Muscle of leg (tissue), 11 donors: ENCODE measurements around the gene TMC5. TPM values are rescaled to one million over a fixed set of nuclear protein-coding genes. Genes with fewer than 3 reads are reported as not detected.
A peak's percentile ranks its signal among the peaks of the same experiment; 100 is the strongest.

Experiments
- DNase-seq: peaks from one replicate; pipeline ENCODE4 v3.0.0; 2013
- H3K27ac ChIP-seq: one replicate; pipeline ENCODE4 v1.5.1; 2013; ENCODE audit warnings: mild to moderate bottlenecking, low read length, control low read depth
- H3K27me3 ChIP-seq: one replicate; pipeline ENCODE4 v1.6.1; 2013; ENCODE audit warnings: low read length; ENCODE audit not compliant: control insufficient read depth, insufficient read depth
- H3K36me3 ChIP-seq: one replicate; pipeline ENCODE4 v1.6.1; 2013; ENCODE audit warnings: low read length; ENCODE audit not compliant: control insufficient read depth, insufficient read depth
- H3K4me1 ChIP-seq: one replicate; pipeline ENCODE4 v1.6.1; 2013; ENCODE audit warnings: low read length; ENCODE audit not compliant: control insufficient read depth, insufficient read depth
- H3K4me3 ChIP-seq: one replicate; pipeline ENCODE4 v1.5.1; 2013; ENCODE audit warnings: low read length, control low read depth
- H3K9me3 ChIP-seq: replicated peaks from 2 replicates; pipeline ENCODE4 v1.6.1; 2013; ENCODE audit warnings: low read depth, low read length; ENCODE audit not compliant: control insufficient read depth
- WGBS: methylation state at CpG from one replicate; pipeline ENCODE4 v1.1.5; 2013; ENCODE audit warnings: missing lambda C conversion rate; ENCODE audit not compliant: insufficient coverage; 5-methylcytosine and 5-hydroxymethylcytosine counted together
- polyA plus RNA-seq, 8 donors: library from polyadenylated mRNA; unstranded; fragments of 120-200 nt; gene quantifications; one replicate each; pipeline versions ENCODE4 v1.2.1 to v1.2.3, GENCODE V29; 2013; ENCODE audit warnings: inconsistent platforms in 1 of 8, low replicate concordance in 1 of 8; ENCODE audit not compliant: insufficient read length in 8 of 8, insufficient read depth in 1 of 8
- total RNA-seq: library from RNA; stranded (reverse); fragments of 120-200 nt; gene quantifications from one replicate; pipeline ENCODE4 v1.2.4, GENCODE V29; 2013

TMC5 gene
- total and polyA plus RNA-seq, 9 donors = 0.04 to 4.2 (median 0.29) TPM; not detected in 1

DNA sequence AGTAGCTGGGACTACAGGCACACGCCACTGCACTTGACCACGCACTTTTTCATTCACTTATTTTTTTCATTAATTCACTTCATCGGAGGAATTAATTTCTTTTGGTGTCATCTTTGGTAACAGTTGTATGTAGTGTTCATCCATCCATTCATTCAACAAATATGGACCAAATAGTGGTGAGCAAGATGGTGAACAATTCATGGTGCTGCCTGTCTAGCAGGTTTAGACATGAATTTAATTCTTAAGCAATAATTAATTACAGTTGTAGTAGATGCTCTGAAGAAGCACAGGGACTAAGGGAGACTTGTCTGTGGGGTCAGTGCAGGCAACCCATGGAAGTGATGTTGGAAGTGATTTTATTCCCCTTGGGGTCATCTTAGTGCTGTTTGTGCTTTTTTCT, 81.8 kb downstream of the TMC5 start:
- no peak overlapping the region for H3K4me3 ChIP-seq
- H3K36me3 ChIP-seq = peaks cover 22% of the 10 kb centered on the region
- H3K9me3 ChIP-seq = no peaks in the 10 kb centered on the region
- H3K27ac ChIP-seq = no peak overlapping the region
- WGBS = no CpG with 5 or more reads among the region's 3 CpGs
- no peaks in the 10 kb centered on the region for H3K27me3 ChIP-seq
- no peak for DNase-seq
- no peaks in the 10 kb centered on the region for H3K4me1 ChIP-seq

GRCh38 chr16:19502395-19503131, 84.9 kb downstream of the TMC5 start:
- 80% methylated on average over 1 of the region's 3 CpGs for WGBS
- Histone ChIP-seq H3K9me3 (no peaks in the 10 kb centered on the region), H3K27me3 (no peaks in the 10 kb centered on the region), H3K27ac (no peak overlapping the region), H3K4me1 (no peaks in the 10 kb centered on the region), H3K4me3 (no peak overlapping the region), H3K36me3 (peaks cover 31% of the 10 kb centered on the region)
- DNase-seq = peak; percentile 84

- Histone ChIP-seq H3K4me1 (no peaks in the 10 kb centered on the region), H3K36me3 (peaks cover 35% of the 10 kb centered on the region), H3K27ac (no peak overlapping the region), H3K9me3 (no peaks in the 10 kb centered on the region), H3K4me3 (no peak overlapping the region), H3K27me3 (no peaks in the 10 kb centered on the region)
- 80% methylated on average over 2 of the region's 5 CpGs for WGBS
- no peak for DNase-seq
These were observed 85.9 kb downstream of the TMC5 start for GRCh38 chr16:19503461-19504075.

DNA sequence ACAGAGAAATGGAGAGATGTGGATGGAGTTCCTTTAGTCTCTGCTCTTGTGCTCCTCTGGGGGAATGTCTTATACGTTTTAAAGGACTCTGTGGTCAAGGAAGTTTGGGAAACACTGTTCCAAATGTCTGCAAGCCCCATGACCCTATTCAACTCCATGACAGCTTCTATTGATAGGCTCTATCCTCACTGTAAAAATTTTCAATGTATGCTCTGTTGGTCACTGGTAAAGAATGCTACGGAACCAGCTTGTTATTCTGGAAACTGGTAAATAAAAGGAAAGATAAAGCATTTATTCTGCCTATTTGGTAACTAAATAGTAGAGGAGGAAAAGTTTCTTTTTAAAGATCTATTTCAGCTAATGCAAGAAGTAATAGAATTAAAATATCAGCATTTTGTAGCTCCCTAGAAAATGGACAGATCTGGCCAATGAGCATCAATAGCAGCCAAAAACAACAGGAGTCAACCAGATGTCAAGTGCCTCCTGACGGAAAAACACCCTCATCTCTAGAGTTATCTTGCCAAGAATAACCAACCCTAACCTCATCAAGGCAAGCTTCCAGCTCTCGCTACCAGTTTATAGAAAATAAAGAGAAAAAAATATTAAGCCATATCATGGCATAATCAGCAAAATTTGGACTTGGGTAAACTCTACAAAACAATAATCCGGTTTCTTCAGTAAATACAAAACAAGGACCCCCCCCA, 88.1 kb downstream of the TMC5 start:
- H3K27me3 ChIP-seq = no peaks in the 10 kb centered on the region
- H3K9me3 ChIP-seq = no peaks in the 10 kb centered on the region
- H3K36me3 ChIP-seq = peaks cover 33% of the 10 kb centered on the region
- DNase-seq = no peak
- H3K4me3 ChIP-seq = no peak overlapping the region
- no CpG with 5 or more reads among the region's 5 CpGs for WGBS
- no peaks in the 10 kb centered on the region for H3K4me1 ChIP-seq
- H3K27ac ChIP-seq = no peak overlapping the region

- no peaks in the 10 kb centered on the region for H3K4me1 ChIP-seq
- no peak for DNase-seq
- no peak overlapping the region for H3K27ac ChIP-seq
- H3K27me3 ChIP-seq = no peaks in the 10 kb centered on the region
- no peak overlapping the region for H3K4me3 ChIP-seq
- peaks cover 29% of the 10 kb centered on the region for H3K36me3 ChIP-seq
- WGBS = no CpG with 5 or more reads among the region's 4 CpGs
- H3K9me3 ChIP-seq = no peaks in the 10 kb centered on the region
These were observed 89.3 kb downstream of the TMC5 start for GRCh38 chr16:19506965-19507364.

GRCh38 chr16:19507867-19508266, 90.2 kb downstream of the TMC5 start:
- no peaks in the 10 kb centered on the region for H3K4me1 ChIP-seq
- no peak for DNase-seq
- H3K27ac ChIP-seq = no peak overlapping the region
- H3K9me3 ChIP-seq = no peaks in the 10 kb centered on the region
- no peak overlapping the region for H3K4me3 ChIP-seq
- peaks cover 28% of the 10 kb centered on the region for H3K36me3 ChIP-seq
- no peaks in the 10 kb centered on the region for H3K27me3 ChIP-seq
- no CpG with 5 or more reads among the region's 2 CpGs for WGBS

DNA sequence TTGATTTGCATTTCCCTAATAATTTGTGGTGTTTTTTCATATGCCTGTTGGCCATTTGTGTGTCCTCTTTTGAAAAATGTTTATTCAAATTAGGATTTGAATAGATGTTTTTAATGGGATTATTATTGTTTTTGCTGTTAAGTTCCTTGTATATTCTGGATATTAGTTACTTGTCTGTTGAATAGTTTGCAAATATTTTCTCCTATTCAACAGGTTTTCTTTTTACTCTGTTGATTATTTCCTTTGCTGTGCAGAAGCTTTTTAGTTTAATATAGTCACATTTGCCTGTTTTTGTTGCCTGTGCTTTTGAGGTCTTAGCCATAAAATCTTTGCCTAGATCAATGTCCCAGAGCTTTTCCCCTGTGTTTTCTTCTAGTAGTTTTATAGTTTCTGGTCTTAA, 94.6 kb downstream of the TMC5 start:
- H3K27me3 ChIP-seq = no peaks in the 10 kb centered on the region
- no peaks in the 10 kb centered on the region for H3K9me3 ChIP-seq
- H3K36me3 ChIP-seq = peaks cover 7% of the 10 kb centered on the region
- no peak for DNase-seq
- H3K27ac ChIP-seq = no peak overlapping the region
- no peaks in the 10 kb centered on the region for H3K4me1 ChIP-seq
- no peak overlapping the region for H3K4me3 ChIP-seq

DNA sequence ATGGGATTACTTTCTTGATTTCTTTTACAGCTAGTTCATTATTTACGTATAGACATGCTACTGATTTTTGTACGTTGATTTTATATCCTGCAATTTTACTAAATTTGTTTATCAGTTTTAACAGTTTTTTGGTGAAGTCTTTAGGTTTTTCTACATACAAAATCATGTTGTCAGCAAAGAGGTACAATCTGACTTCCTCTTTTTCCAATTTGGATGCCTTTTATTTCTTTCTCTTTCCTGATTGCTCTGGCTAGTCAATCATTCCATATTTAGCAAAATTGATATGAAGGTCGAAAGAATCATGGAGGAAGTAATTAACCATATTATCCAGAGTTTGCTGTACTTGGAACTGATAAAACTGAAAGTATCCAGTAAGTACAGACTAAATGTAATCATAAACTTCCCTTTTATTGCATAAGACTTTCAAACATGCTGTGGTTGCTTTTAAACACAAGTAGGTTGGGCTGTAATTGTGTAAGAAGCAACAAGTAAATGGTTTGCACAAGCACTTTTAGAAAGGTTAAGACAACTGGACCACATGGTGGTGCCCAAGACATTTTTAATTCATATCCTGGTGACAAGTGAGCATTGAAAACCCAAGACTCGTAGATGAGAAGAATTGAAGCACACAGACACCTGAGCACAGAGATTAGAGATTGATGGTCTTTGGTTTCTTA, 95.8 kb downstream of the TMC5 start:
- Histone ChIP-seq H3K9me3 (no peaks in the 10 kb centered on the region), H3K27me3 (no peaks in the 10 kb centered on the region), H3K4me1 (no peaks in the 10 kb centered on the region), H3K27ac (no peak overlapping the region), H3K36me3 (peaks cover 3% of the 10 kb centered on the region), H3K4me3 (no peak overlapping the region)
- peak; percentile 57 for DNase-seq
- no CpG with 5 or more reads among the region's 4 CpGs for WGBS

DNA sequence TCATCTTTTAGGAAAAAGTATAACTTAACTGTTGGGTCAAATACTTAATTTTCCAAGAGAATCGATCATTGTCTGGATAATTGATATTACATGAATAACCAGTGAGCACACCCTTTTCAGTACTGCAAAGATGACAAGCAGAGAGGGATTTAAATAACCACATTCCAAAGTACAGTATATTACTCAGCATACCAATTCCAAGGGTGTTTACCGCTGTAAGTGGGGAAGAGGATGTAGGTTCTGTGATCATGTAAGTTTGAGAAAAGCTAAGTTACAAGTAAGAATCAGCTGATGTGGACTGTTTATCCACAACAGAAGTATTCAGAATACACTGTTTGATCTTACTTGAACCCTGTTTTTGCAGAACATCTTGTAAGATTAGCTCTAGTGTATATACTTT, 98.1 kb downstream of the TMC5 start:
- no peak for DNase-seq
- WGBS = no CpG with 5 or more reads among the region's 2 CpGs
- Histone ChIP-seq H3K27ac (no peak overlapping the region), H3K4me3 (no peak overlapping the region), H3K9me3 (no peaks in the 10 kb centered on the region), H3K36me3 (no peaks in the 10 kb centered on the region), H3K4me1 (peaks cover 5% of the 10 kb centered on the region), H3K27me3 (no peaks in the 10 kb centered on the region)
